AG08396 (cell line): Measurements from ENCODE around the gene PREPL.

ENCODE experiments used
- DNase-seq: peaks from one replicate; pipeline ENCODE4 v3.0.0; 2012; ENCODE audit warnings: low spot score, mixed read lengths

The PREPL gene

DNA sequence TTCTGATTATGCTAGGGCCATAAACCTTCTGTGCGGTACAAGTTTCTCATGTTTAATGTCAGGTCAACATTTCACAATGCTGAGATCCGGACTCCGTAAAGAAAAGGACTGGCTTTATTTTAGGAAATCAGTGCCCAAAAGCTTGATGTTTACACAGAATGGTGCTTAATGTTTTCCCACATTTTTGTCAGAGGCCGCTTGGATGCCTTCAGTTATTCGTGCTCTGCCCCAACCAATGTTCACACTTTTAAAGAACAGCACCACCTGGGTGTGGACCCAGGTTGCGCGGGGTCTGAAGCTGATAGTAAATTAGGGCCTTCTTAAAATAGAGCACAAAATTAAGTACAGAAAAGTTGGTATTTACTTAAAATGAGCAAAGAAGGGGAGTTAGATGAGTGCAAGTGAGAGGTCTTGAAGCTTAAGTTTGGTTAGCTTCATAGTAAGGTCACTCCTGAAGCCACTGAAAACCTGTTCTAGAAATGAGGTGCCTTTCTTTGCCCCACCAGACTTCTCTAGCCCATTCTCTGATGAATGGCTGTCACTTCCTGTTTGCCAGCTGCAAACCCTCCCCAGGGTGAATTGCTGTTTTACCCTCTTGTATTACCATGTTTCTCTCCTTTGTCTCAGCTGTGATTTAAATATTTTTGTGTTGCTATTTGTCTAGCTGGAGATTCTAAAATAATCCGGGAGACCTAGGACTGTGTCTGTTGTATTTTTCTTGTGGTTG, 65.5 kb downstream of the PREPL start:
- no peak for DNase-seq

DNA sequence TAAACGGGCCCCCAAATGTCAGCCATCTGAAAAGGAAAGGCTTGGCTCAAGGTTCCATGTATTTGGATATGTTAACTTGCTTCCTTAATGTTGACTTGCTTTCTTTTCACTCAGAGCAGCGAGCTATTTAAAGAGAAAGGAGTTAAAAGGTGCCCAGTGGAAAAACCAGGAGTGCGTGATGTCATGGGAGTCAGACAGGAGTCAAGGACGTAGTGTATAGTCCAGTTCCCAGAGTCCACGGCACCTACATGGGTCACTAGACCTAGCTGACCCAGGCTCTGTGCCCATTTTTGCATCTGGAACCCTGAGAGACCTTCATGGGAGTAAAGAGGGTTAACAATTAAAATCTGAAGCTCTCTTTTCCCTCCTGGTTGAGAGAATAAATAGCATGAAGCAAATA, 66.2 kb downstream of the PREPL start:
- DNase-seq, result no peak

DNA sequence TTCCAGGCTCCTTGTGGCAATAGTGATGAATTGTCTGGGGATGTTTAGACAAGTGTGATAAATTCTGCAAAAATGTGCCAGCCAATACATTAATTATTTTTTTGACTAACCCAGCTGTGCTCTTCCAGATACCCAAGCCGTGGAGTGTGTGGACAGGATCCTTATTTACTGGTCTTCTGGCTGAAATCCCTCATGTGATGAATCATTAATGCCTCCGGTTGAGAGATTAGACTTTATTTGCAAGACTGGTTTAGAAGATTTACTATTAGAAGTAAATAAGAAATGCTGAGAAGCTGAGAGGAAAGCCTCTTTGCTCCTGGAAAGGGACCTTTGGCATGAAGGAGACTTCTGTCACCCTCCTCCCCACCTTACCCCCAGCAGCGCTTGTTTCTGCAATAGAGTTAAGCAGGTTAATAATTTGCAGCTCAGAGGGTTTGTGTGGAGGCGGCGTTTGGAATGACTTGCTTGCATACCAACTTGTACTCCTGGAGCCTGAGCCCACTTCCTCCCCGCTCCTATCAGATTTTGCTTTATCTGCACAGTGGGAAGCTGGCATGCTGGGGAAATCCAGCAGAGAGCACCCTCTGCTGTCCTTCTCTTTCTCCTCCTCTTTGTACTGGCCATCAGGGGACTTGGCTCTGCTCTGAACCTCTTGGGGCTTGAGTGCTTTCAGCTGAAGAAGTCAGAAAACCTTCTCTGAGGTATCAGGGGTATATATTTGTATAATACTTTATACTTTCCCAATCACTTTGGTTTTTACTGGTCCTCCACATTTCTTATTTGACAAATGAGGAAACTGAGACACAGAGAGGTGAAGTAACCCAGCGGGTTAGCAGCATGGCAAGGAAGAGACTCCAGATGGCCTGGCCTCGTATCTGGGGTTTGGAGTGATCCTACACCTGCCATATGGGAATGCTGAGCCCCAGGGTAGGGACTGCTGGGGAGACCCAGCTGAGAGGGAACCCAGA, 69.7 kb downstream of the PREPL start:
- DNase-seq, result peak; percentile 57

DNA sequence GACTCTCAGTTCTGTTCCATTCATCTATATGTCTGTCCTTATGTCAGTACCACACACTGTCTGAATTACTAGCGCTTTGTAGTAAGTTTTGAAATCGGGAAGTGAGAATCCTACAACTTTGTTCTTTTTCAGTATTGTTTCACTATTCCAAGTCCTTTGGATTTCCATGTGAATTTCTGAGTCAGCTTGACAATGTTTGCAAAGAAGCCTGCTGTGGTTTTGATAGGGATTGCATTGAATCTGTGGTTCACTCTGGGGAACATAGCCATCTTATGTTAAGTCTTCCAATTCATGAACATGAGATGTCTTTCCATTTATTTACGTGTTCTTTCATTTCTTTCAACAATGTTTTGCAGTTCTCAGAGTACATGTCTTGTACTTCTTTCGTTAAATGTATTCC, 71.0 kb downstream of the PREPL start:
- DNase-seq, result peak; percentile 15

DNA sequence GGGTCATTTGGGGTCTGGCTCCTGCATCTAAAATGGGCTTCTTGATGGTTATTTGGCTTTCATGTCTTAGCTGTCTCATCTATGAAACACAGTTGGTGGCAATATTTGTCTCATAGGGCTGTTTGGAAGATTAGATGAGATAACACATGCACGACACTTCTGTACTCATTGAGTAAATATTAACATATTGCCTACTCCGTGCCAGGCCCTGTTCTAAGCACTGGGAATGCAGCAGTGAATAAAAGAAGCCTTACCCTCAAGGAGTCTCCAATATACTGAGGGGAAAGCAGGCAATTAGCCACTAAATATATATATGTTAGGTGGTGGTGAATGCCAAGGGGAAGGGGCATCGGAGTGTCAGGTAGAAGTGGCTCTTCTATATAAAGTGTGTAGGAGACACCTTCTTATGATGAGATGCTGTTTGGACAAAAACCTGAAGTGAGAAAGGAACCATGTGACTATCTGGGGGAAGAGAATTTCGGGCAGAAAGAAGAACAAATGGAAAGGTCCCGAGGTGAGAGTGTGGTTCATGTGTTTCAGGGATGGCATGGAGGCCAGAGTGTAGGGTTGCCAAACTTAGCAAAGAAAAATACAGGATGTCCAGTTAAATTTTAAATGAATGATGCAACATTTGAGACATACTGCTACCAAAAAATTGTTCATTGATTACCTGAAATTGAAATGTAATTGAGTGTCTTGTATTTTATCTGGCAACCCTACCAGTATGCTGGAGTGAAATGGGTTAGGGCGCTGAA, 74.2 kb downstream of the PREPL start:
- DNase-seq, result no peak

DNA sequence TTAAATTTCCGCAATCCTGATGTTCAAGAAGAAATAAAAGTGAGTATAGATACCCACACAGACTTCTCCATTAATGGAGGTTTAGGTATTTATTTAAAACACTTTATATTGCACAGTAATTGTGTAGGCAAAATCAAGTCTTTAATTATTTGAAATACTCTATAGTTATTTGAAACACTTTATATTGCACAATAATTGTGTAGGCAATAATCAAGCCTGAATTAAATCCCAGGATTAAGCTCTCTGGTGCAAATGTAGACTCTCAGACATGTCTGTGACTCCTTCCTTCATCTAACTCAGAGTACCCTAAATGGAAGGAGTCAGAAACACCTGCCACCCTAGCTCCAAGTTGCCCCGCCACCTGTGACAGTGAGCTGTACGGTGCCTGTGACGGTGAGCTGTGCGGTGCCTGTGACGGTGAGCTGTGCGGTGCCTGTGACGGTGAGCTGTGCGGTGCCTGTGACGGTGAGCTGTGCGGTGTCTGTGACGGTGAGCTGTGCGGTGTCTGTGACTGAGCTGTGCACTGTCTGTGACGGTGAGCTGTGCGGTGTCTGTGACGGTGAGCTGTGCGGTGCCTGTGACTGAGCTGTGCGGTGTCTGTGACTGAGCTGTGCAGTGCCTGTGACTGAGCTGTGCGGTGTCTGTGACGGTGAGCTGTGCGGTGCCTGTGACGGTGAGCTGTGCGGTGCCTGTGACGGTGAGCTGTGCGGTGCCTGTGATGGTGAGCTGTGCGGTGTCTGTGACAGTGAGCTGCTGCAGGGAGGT, 75.0 kb downstream of the PREPL start:
- DNase-seq, result no peak

DNA sequence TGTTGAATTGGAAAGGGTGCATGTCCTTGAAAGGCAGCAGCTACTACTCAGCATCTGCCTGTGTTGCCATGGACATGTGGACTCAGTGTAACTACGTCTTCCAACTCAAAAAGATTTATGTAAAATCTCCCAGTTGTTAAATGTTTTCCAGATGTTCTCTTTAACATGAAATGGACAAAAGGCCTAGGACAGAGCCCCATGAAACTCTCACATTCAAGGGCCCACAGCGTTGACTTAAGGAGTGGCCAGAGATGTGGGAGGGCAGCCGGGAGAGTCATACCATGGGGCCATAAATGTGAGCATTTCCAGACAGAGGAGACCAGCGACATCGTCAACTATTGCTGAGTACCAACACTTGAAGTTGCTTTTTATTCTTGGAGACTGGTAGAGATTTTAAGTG, 76.1 kb downstream of the PREPL start:
- DNase-seq, result no peak

DNA sequence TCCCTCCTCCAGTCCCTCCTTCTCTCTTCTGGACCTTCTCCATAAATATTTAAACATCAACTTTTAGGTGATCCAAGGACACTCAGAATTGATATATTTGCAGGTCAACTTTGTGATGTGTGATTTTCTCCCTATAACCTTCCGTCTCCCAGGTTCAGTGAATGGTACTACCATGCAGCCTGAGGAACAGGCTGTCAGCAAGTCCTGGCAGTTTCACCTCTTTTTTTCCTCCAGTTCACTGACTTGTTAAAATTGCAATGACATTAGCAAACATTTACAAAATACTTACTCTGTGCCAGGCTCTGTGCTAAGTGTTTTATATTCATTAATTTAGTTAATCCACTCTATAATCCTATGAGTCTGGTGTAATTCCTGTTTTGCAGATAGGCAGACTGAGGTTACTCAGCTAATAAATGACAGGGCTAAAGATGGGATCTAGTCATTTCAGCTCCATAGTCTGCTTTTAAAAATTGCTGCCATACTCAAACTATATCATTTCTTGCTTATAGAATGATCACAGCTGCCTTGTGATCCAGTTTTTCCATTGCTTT, 78.1 kb downstream of the PREPL start:
- no peak for DNase-seq

DNA sequence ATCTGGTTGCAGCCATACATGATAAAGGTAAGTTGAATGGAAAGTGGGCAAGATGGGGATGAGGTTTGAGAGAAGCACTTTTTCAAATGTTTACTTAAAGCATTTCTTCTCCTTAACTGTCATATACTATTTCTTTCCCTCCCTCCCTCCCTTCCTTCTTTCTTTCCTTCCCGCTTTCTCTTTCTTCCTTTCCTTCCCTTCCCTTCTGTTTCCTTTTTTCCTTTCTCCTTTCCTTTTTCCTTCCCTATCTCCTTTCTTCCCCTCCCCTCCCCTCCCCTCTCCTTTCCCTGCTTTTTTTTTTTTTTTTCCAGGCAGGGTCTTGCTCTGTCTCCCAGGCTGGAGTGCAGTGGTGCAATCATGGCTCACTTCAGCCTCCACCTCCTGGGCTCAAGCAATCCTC, 80.4 kb downstream of the PREPL start:
- DNase-seq, result no peak

DNA sequence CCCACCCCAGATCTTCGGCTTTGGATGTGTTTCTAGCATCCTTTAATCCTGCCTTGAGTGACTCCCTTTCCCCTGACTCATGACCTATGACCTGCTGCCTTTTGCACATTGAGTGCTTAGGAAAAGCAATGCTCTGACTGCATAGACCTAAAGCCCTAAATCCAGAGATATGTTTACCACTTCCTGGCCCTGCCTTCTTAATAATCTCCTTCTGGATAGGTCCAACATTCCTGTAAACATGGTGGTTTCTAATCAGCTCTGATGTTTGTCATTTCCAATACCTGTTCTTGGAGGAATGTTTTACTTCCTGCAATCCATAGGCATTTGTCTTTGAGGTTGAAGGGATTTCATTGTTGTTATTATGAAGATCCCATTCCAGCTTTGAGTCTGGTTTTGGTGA, 83.8 kb downstream of the PREPL start:
- DNase-seq, result no peak

DNA sequence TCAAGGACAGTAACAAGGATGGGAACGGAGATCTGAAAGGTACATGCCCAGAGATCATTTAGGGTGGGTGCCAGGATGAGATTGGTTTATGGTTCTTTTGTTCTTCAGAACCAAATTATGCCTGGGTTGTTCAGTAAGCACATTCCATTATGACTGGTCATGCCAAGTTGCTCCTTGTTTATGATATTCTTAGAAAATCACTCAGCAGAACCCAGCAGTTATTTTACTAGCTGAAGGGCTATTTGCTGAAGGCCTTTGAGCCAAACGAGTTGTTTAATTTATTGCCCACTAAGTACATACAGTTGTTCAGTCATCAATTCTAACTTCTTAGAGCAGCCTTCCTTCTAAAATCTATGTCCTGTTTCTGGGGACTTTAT, 85.4 kb downstream of the PREPL start:
- peak; percentile 26 for DNase-seq

DNA sequence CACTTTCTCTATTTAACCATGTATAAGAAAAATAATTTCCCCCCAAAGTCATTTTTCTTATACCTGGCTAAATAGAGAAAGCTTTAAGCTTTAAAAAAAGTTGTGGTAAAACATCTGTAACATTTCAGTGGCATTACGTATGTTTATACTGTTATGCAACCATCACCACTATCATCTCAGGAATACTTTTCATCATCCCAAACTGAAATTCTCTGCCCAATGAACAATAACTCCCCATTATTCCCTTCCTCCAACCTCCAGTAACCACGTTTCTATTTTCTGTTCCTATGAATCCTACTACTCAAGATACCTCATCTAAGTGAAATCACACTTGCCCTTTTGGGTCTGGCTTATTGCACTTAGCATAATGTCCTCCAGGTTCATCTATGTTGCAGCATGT, 87.7 kb downstream of the PREPL start:
- DNase-seq, result no peak

DNA sequence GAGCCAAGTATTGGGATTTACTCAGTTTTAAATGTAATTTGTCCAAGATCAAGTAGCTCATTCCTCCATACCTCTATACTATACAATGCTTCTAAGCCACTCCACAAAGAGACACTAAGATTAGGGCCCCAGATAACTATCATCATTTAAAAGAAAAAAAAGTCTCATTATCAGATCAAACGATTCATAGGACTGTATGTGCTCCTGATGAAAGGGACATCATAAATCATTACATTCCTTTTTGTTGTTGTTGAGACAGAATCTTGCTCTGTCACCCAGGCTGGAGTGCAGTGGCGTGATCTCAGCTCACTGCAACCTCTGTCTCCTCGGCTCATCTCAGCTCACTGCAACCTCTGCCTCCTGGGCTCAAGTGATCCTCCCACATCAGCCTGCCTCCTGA, 88.2 kb downstream of the PREPL start:
- no peak for DNase-seq

DNA sequence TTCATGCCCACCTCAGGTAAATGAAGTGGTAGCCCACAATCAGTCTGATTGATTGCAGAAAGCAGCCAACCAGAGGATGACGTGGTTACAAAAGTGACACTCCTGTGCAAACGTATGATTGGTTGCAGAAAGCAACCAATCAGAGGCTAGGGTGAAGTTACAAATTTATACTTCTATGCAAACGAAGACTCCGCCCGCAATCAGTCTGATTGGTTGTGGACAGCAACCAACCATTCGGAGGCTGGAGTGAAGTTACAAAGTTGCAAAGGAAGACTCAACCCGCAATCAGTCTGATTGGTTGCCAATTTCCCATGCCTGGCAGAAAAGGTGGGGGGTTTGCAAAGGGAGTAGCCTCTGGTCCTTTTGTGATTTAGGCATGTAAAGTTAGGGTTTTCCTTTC, 90.0 kb downstream of the PREPL start:
- no peak for DNase-seq

DNA sequence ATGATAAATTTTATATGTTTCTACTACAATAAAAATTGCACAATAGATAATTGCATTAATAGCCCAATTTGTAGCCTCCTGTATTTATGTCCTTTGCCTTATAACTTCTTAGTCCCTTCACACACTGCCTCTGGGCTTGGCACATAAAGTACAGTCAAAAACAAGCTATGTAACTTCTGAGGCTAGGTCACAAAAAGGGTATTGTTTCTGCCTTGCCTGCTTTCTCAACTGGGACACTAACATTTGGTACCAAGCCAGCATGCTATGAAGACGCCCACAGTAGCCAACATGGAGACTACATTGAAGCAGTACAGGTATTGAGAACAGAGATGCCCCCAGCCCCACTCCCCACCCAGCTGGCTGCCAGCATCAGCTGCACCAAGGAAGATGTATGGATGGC, 91.5 kb downstream of the PREPL start:
- DNase-seq, result no peak

DNA sequence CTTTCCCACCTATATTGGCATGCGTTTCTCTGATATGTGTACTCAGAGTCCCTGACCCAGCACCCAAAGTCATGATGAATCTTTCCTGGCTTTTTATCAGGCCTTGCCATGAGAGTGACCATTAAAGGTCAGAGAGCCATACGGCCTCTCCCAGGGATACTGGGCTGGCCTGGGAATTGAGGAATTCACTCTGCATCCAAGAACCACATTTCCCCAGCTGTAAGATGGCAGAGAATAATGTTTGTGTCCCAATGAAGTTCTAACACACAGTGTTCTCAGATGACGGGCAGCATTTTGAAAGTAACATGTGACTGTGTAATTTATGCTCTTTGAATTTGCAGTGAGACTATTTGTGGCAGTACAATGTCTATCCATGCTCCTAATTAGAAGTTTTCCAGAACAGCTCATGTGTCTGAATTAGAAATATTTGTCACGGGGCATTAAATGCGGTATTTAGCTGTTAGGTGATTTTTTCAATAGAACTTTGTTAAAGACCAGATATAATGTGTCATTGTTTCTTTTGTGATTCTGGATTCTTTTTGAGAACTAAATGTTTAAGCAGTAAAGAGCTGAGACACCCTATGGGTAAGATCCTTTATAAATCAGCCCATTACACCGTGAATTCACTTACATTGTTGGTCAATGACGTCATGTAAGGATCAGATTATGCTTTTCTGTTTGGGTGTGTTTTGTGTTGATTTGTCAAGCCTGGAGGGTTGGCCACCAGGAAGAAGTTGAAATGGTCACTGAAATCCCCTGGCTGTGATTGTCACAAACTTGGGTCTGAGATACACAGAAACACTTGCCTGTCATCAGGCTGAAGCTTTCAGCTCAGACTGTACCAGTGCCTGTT, 93.3 kb downstream of the PREPL start:
- peak; percentile 14 for DNase-seq
